Neural cell (in vitro differentiated cells): ENCODE data around the gene GSE1.

ENCODE experiments used
- EZH2 ChIP-seq: fragments of 200-600, 300-800 bp; shearing (Covaris generic), sonication (generic); IDR thresholded peaks from 2 replicates; pipeline ENCODE4 v1.6.1; 2014; ENCODE audit warnings: antibody characterized with exemption, low read length, borderline replicate concordance, mild to moderate bottlenecking; ENCODE audit not compliant: insufficient read depth, poor library complexity, severe bottlenecking
- MXI1 ChIP-seq: fragments of 450-650 bp; conservative IDR thresholded peaks from 2 replicates; pipeline ENCODE4 v1.6.1; 2014; ENCODE audit warnings: antibody characterized with exemption, mild to moderate bottlenecking; ENCODE audit not compliant: poor library complexity, severe bottlenecking
- POLR2AphosphoS5 ChIP-seq: IDR thresholded peaks from 2 replicates; pipeline ENCODE4 v1.6.1; 2012
- RAD21 ChIP-seq: fragments of 450-650 bp; conservative IDR thresholded peaks from 2 replicates; pipeline ENCODE4 v1.6.1; 2014; ENCODE audit warnings: antibody characterized with exemption, mild to moderate bottlenecking, moderate library complexity
- TAF1 ChIP-seq: IDR thresholded peaks from 2 replicates; pipeline ENCODE4 v1.6.1; 2012; ENCODE audit warnings: low read depth
- TF ChIP-seq, protein P1 (sequence below): fragments of 450-650 bp; IDR thresholded peaks from 2 replicates; pipeline ENCODE4 v1.5.1; 2014; ENCODE audit warnings: antibody characterized with exemption, mild to moderate bottlenecking, moderate library complexity; ENCODE audit not compliant: poor library complexity, severe bottlenecking
- TF ChIP-seq, protein P2 (sequence below): IDR thresholded peaks from 2 replicates; pipeline ENCODE4 v1.6.1; 2012; ENCODE audit warnings: borderline replicate concordance

DNA sequence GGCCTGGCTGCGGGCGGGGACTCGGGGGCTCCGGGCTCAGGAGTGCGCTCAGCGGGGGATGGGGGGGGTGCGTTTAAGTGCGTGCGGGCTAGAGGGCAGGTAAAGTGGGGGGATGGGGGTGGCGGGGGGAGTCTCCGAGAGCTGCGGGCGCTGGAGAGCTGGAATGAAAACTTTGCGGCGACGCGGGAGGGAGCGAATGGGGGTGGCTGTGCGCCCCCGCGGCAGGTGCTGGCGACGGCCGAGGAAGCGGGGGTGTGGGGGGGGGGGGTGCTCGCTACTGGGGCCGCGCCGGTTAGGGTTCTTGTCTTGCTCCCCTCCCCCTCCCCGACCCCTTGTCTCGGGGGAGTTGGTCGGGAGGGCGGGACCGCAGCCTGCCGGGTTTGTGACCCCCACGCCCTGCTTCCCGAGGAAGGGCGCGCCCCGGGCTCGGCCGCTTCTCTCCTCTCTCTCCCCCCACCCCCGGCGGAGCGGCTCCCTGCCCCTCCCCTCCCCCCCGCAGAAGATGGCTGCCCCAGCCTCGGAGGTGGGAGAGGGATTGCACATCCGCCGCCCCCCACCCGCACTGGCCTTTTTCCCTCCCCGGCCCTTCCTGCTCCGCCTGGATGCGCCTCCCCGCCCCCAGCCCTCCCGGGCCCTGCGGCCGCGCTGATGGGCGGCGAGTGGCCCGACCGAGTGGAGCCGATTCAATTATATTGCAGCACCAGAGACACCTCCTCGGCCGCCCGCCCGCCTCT, 649 bp downstream of the GSE1 start:
- TF ChIP-seq, protein P1, sequence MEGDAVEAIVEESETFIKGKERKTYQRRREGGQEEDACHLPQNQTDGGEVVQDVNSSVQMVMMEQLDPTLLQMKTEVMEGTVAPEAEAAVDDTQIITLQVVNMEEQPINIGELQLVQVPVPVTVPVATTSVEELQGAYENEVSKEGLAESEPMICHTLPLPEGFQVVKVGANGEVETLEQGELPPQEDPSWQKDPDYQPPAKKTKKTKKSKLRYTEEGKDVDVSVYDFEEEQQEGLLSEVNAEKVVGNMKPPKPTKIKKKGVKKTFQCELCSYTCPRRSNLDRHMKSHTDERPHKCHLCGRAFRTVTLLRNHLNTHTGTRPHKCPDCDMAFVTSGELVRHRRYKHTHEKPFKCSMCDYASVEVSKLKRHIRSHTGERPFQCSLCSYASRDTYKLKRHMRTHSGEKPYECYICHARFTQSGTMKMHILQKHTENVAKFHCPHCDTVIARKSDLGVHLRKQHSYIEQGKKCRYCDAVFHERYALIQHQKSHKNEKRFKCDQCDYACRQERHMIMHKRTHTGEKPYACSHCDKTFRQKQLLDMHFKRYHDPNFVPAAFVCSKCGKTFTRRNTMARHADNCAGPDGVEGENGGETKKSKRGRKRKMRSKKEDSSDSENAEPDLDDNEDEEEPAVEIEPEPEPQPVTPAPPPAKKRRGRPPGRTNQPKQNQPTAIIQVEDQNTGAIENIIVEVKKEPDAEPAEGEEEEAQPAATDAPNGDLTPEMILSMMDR = no peak
- TF ChIP-seq MXI1 (no peak), EZH2 (no peak), RAD21 (no peak), POLR2AphosphoS5 (no peak), TAF1 (no peak)
- TF ChIP-seq, protein P2, sequence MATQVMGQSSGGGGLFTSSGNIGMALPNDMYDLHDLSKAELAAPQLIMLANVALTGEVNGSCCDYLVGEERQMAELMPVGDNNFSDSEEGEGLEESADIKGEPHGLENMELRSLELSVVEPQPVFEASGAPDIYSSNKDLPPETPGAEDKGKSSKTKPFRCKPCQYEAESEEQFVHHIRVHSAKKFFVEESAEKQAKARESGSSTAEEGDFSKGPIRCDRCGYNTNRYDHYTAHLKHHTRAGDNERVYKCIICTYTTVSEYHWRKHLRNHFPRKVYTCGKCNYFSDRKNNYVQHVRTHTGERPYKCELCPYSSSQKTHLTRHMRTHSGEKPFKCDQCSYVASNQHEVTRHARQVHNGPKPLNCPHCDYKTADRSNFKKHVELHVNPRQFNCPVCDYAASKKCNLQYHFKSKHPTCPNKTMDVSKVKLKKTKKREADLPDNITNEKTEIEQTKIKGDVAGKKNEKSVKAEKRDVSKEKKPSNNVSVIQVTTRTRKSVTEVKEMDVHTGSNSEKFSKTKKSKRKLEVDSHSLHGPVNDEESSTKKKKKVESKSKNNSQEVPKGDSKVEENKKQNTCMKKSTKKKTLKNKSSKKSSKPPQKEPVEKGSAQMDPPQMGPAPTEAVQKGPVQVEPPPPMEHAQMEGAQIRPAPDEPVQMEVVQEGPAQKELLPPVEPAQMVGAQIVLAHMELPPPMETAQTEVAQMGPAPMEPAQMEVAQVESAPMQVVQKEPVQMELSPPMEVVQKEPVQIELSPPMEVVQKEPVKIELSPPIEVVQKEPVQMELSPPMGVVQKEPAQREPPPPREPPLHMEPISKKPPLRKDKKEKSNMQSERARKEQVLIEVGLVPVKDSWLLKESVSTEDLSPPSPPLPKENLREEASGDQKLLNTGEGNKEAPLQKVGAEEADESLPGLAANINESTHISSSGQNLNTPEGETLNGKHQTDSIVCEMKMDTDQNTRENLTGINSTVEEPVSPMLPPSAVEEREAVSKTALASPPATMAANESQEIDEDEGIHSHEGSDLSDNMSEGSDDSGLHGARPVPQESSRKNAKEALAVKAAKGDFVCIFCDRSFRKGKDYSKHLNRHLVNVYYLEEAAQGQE = no peak
